Fibroblast of skin of abdomen (primary cell): Measurements from ENCODE around the gene SERPINB12.

ENCODE experiments used
- DNase-seq: peaks from one replicate; pipeline ENCODE4 v3.0.0-alpha.2; 2013

The SERPINB12 gene

DNA sequence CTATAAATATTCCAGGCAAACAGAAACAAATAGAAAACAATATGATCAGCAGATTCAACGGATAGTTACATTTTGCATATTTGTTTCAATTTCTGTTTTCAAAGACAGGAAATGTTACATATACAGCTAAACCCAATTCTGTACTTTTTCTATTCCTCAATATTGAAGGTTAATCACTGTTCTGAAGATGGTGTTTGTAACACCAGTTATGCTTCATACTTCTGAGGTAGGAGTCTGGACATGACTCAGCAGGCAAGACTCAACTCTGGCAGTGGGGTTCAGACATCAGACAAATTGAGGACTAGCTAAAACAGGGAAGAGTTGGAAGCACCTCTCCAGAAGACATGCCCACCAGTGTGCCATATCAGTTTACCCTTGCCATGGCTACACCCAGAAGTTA lies 61.6 kb downstream of the SERPINB12 start:
- peak; percentile 45 for DNase-seq

DNA sequence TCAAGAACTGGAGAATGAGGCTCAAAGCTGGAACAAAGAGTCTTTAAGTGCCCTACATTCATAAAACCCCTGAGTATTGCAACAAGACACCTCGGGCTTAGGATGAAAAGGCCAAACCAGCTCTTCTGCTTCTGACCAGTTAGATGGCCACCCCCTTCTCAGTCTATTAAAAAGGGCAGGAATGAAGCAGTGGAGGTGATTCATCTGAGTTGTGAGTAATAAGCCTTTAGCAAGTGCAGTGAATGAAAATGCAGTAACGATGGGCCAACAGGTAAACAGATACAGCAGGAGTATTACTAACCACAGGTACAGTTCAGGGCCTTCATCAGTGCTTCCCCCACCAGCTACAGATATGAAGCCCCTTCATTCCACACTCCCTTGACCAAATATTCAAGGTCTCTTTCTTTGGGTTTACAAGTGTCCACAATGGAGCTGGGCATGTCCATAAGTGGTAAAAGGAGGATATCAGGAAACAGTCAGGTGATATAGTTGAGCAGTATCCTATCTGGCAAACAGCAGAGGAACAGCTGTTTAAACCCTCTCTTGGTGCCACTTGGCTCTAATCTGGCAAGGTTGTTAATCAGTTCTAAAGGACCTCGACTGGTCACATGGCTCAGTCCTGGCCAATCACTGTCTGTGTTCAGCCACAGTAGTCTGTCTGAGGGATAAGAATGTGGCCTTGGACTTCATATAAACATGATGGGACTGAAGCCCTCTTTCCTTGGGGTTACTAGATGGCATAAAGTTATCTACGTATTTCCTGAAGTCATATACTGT lies 62.8 kb downstream of the SERPINB12 start:
- DNase-seq, result peak; percentile 14

DNA sequence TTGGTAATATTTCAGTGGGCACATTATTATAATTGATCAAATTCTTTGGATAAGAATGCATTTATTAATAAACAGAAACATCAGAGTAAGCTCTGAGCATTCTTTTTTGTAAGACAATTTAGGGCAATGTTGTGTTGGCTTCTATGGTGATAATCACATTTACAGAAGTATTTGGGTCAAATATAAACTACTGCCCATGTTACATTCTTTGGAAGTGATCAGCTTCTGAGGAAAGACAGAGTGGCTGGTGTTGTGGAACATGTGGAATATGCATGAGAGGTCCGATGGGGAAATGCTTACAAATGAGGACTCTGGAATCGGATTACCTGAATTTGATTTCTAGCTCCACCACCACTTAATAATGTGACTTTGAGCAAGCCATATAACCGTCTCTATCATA lies 64.4 kb downstream of the SERPINB12 start:
- DNase-seq, result no peak

DNA sequence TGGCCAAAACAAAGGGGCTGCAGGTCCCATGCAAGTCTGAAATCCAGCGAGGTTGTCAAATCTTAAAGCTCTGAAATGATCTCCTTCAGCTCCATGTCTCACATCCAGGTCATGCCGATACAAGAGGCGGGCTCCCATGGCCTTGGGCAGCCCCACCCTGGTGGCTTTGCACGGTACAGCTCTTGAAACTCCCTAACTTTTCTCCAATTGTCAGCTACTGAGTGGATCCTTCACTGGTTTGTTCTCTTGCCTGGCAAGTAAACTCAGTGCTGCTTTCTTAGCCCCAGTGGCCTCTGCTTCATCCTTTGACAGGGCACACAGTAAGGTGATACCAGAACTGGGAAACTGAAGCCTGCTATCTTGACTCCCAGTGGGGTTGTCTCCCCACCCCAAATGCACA lies 71.3 kb downstream of the SERPINB12 start:
- DNase-seq, result no peak

DNA sequence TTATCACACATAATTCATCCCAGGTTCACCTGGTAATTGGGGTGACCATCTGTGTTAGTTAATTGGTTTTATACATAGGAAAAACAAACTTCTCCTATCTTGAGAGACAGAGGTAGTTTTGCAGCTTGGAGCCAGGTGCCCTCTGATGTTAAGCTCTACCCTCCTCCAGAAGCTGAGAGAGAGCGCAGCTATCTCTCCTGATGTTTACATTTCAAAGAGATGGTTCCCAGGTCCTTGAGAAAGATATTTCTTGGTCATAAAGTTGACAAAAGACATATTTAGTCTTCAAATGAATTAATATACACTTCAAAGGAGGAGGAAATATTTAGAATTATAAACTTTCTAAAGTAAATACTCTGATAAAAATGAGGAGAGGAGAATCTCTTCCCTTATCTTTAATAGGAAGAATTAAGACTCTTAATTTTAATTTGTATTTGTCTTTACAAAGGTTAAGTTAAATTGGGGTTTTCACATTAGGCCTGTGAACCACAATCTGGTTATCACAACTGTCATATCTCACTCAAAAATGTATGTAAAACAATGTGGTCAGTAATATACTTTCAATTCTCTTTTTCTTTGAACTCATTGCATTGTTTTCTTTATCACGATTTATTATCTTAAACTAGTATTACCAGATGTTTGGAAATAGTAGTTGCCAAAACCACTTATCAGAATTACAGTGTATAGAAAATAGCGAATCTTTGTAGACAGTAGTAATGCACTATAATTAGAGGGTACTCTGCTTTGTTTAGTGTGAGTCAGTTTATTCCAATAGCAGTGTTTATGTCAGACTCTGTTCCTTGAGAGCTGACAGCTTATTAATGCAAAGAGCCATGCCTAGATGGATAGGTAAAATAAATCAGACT lies 75.1 kb downstream of the SERPINB12 start:
- no peak for DNase-seq

DNA sequence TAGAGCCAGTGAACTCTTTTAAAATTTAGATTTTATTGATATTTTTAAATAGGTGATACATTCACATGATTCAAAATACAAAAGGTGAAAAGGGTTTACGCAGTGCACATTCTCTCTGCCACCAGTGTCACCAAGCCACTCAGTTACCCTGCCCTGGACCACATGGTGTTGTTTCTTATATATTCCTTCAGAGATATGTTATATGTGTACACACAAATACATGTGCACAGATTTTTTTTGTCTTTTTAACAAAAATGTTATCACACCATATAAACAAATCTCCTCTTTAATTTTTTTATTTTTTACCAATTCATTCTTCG lies 75.7 kb downstream of the SERPINB12 start:
- no peak for DNase-seq
